H9 (cell line): Measurements from ENCODE around the gene CLTCL1. TPM values are rescaled to one million over a fixed set of nuclear protein-coding genes. Genes with fewer than 3 reads are reported as not detected.
"Not testable (repeated sequence)": the region's sequence is repeated elsewhere in the genome, so short reads cannot be mapped to it uniquely, and the experiment has no call there.

Source experiments
- DNase-seq: peaks from one replicate; pipeline ENCODE4 v3.0.0-alpha.2; 2017
- H2AFZ ChIP-seq: one replicate; pipeline ENCODE4 v1.6.1; 2013; ENCODE audit warnings: mild to moderate bottlenecking, low read length, control low read depth, moderate library complexity
- H2AK5ac ChIP-seq: 2 replicates; pipeline ENCODE4 v1.6.1; 2013; ENCODE audit warnings: low read length, control low read depth, mixed read lengths; ENCODE audit not compliant: insufficient read length
- H2BK120ac ChIP-seq: one replicate; pipeline ENCODE4 v1.6.1; 2013; ENCODE audit warnings: low read depth, mild to moderate bottlenecking, low read length, control low read depth, inconsistent platforms; ENCODE audit not compliant: poor library complexity, severe bottlenecking
- H2BK12ac ChIP-seq: 2 replicates; pipeline ENCODE4 v1.6.1; 2013; ENCODE audit warnings: low read length, control low read depth, mixed read lengths, low read depth; ENCODE audit not compliant: insufficient read length
- H2BK15ac ChIP-seq: 2 replicates; pipeline ENCODE4 v1.6.1; 2013; ENCODE audit warnings: low read depth, low read length, control low read depth
- H2BK20ac ChIP-seq: one replicate; pipeline ENCODE4 v1.6.1; 2013; ENCODE audit warnings: low read depth, mild to moderate bottlenecking, low read length, control low read depth, inconsistent platforms; ENCODE audit not compliant: poor library complexity, severe bottlenecking
- H2BK5ac ChIP-seq: 2 replicates; pipeline ENCODE4 v1.6.1; 2013; ENCODE audit warnings: low read length, control low read depth, mixed read lengths; ENCODE audit not compliant: insufficient read length
- H3K14ac ChIP-seq: 2 replicates; pipeline ENCODE4 v1.6.1; 2013; ENCODE audit warnings: low read length, control low read depth; ENCODE audit not compliant: insufficient read depth
- H3K18ac ChIP-seq: 2 replicates; pipeline ENCODE4 v1.6.1; 2013; ENCODE audit warnings: low read depth, mild to moderate bottlenecking, mixed read lengths, low read length, control low read depth; ENCODE audit not compliant: insufficient read length
- H3K23ac ChIP-seq: 2 replicates; pipeline ENCODE4 v1.6.1; 2013; ENCODE audit warnings: low read length, control low read depth, mixed read lengths, low read depth; ENCODE audit not compliant: insufficient read length
- H3K23me2 ChIP-seq: 2 replicates; pipeline ENCODE4 v1.6.1; 2013; ENCODE audit warnings: low read depth, mild to moderate bottlenecking, mixed read lengths, low read length, control low read depth; ENCODE audit not compliant: insufficient read length, poor library complexity, severe bottlenecking
- H3K27ac ChIP-seq: 2 replicates; pipeline ENCODE4 v1.5.1; 2013; ENCODE audit warnings: low read length, control low read depth, mixed read lengths, low read depth; ENCODE audit not compliant: insufficient read length
- H3K27me3 ChIP-seq: 2 replicates; pipeline ENCODE4 v1.6.1; 2013; ENCODE audit warnings: low read length, control low read depth, inconsistent platforms; ENCODE audit not compliant: insufficient read depth
- H3K4ac ChIP-seq: 2 replicates; pipeline ENCODE4 v1.6.1; 2013; ENCODE audit warnings: low read depth, mild to moderate bottlenecking, control low read depth, inconsistent platforms, low read length, moderate library complexity
- H3K4me1 ChIP-seq: 2 replicates; pipeline ENCODE4 v1.6.1; 2013; ENCODE audit warnings: low read length, control low read depth, inconsistent platforms; ENCODE audit not compliant: insufficient read depth
- H3K4me2 ChIP-seq: 2 replicates; pipeline ENCODE4 v1.6.1; 2013; ENCODE audit warnings: low read length, control low read depth, mixed read lengths; ENCODE audit not compliant: insufficient read length, insufficient read depth
- H3K56ac ChIP-seq: 2 replicates; pipeline ENCODE4 v1.6.1; 2013; ENCODE audit warnings: low read depth, mild to moderate bottlenecking, mixed read lengths, low read length, control low read depth; ENCODE audit not compliant: insufficient read length
- H3K79me1 ChIP-seq: 2 replicates; pipeline ENCODE4 v1.6.1; 2013; ENCODE audit warnings: low read depth, mild to moderate bottlenecking, moderate library complexity, low read length, control low read depth, inconsistent platforms; ENCODE audit not compliant: insufficient read depth, poor library complexity, severe bottlenecking
- H3K79me2 ChIP-seq: 2 replicates; pipeline ENCODE4 v1.6.1; 2013; ENCODE audit warnings: low read length, control low read depth, inconsistent platforms; ENCODE audit not compliant: insufficient read depth
- H3K9ac ChIP-seq: 2 replicates; pipeline ENCODE4 v1.6.1; 2013; ENCODE audit warnings: low read length, control low read depth, mixed read lengths; ENCODE audit not compliant: insufficient read length; ENCODE audit errors: extremely low read depth
- H3K9me3 ChIP-seq: one replicate; pipeline ENCODE4 v1.6.1; 2013; ENCODE audit warnings: low read depth, low read length, inconsistent platforms; ENCODE audit not compliant: control insufficient read depth
- H3T11ph ChIP-seq: one replicate; pipeline ENCODE4 v1.6.1; 2013; ENCODE audit warnings: mild to moderate bottlenecking, low read length, control low read depth, inconsistent platforms
- H4K20me1 ChIP-seq: one replicate; pipeline ENCODE4 v1.6.1; 2013; ENCODE audit not compliant: control insufficient read depth, insufficient read length, insufficient read depth
- H4K5ac ChIP-seq: 2 replicates; pipeline ENCODE4 v1.6.1; 2013; ENCODE audit warnings: low read depth, mild to moderate bottlenecking, mixed read lengths, low read length, control low read depth; ENCODE audit not compliant: insufficient read length
- H4K8ac ChIP-seq: replicated peaks from 2 replicates; pipeline ENCODE4 v1.6.1; 2013; ENCODE audit warnings: low read length, control low read depth, mixed read lengths, low read depth; ENCODE audit not compliant: insufficient read length
- H4K91ac ChIP-seq: 2 replicates; pipeline ENCODE4 v1.6.1; 2013; ENCODE audit warnings: low read depth, mild to moderate bottlenecking, moderate library complexity, mixed read lengths, low read length, control low read depth; ENCODE audit not compliant: insufficient read length
- H3K27ac Mint-ChIP-seq, 3 experiments: 2 replicates in 2 of 3; 3 replicates in 1 of 3; pipeline ENCODE4 v1.8.0; 2020 to 2021; ENCODE audit warnings: mixed read lengths in 3 of 3, mild to moderate bottlenecking in 1 of 3, moderate library complexity in 1 of 3
- H3K27me3 Mint-ChIP-seq: 2 replicates; pipeline ENCODE4 v1.8.0; 2021; ENCODE audit warnings: low read depth, mild to moderate bottlenecking, moderate library complexity, mixed read lengths
- H3K36me3 Mint-ChIP-seq, 3 experiments: 2 replicates in 2 of 3; 3 replicates in 1 of 3; pipeline ENCODE4 v1.8.0; 2020 to 2021; ENCODE audit warnings: low read depth in 3 of 3, mixed read lengths in 3 of 3; ENCODE audit not compliant: insufficient read depth in 1 of 3
- H3K4me1 Mint-ChIP-seq, 2 experiments: 2 replicates each; pipeline ENCODE4 v1.8.0; 2020; ENCODE audit warnings: mixed read lengths in 2 of 2
- H3K4me3 Mint-ChIP-seq, 2 experiments: 2 replicates in 1 of 2; 3 replicates in 1 of 2; pipeline ENCODE4 v1.8.0; 2020 to 2021; ENCODE audit warnings: mild to moderate bottlenecking in 2 of 2, mixed read lengths in 2 of 2, moderate library complexity in 1 of 2
- H3K9me3 Mint-ChIP-seq, 2 experiments: 2 replicates in 1 of 2; 3 replicates in 1 of 2; pipeline ENCODE4 v1.8.0; 2020; ENCODE audit warnings: mild to moderate bottlenecking in 2 of 2, mixed read lengths in 2 of 2, moderate library complexity in 1 of 2
- WGBS: extraction: QIAGEN DNeasy Blood & Tissue Kit; methylation state at CpG from one replicate; pipeline ENCODE4 v1.1.7; 2013; ENCODE audit warnings: missing lambda C conversion rate, low lambda C conversion rate, mixed read lengths; ENCODE audit not compliant: insufficient read length; ENCODE audit errors: extremely low coverage; 5-methylcytosine and 5-hydroxymethylcytosine counted together
- total RNA-seq: library from RNA; stranded (reverse); gene quantifications from 2 replicates; pipeline ENCODE4 v1.2.1, GENCODE V29; 2021

The CLTCL1 gene
- total RNA-seq, 1 experiment from 2014 or later, result 11.1 TPM

- not testable (repeated sequence) for H3K79me1 ChIP-seq, H3K4me3 Mint-ChIP-seq
- WGBS, result no CpG with 5 or more reads among the region's 9 CpGs
Observed at GRCh38 chr22:19156109-19156508, 135.4 kb downstream of the CLTCL1 start.

More at GRCh38 chr22:19156109-19156508, 135.4 kb downstream of the CLTCL1 start:
- not testable (repeated sequence) for H2AFZ ChIP-seq, H2BK20ac ChIP-seq, H3K18ac ChIP-seq, H2BK5ac ChIP-seq, H2BK15ac ChIP-seq, H4K91ac ChIP-seq, H4K20me1 ChIP-seq, H2BK120ac ChIP-seq, H4K5ac ChIP-seq, H3K4me1 Mint-ChIP-seq, H3K23ac ChIP-seq, H3K36me3 Mint-ChIP-seq, H3K4me2 ChIP-seq, H4K8ac ChIP-seq, H3K27ac Mint-ChIP-seq, H2BK12ac ChIP-seq, H2AK5ac ChIP-seq, H3K4ac ChIP-seq, H3T11ph ChIP-seq, H3K4me1 ChIP-seq, H3K14ac ChIP-seq, DNase-seq, H3K79me2 ChIP-seq, H3K9ac ChIP-seq, H3K23me2 ChIP-seq, H3K56ac ChIP-seq, H3K9me3 ChIP-seq, H3K27ac ChIP-seq
- peaks cover 14% of the 10 kb centered on the region for H3K27me3 ChIP-seq
- Mint-ChIP-seq H3K27me3 (peaks cover 88% of the 10 kb centered on the region), H3K9me3 (peaks cover 10 to 11% of the 10 kb centered on the region in 2 experiments)
